Measurements from ENCODE around the gene LSM8. TPM values are rescaled to one million over a fixed set of nuclear protein-coding genes. Genes with fewer than 3 reads are reported as not detected.

Gene LSM8
- total RNA-seq, 3 donors from 2014 or later, result 23.3 to 26.0 (median 23.4) TPM

DNA sequence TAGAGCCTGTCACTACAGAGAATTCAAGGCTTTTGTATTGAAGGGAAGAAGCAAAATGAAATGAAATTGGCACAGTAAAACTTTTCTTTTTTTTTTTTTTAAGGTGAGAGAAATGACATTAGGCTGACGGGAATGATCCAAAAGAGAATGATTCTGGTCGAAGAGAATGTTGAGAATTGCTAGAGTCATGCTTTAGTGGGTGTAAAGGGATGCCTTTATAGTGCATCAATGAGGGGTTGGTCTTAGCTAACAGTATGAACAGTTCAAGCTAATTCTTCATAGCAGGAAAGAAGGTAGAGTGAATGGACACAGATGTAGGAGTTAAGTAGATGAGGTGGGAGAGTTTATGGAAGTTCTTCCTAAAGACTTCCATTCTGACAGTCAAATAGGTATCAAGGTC, 32.3 kb upstream of the LSM8 start:
- TF ChIP-seq, protein P1, sequence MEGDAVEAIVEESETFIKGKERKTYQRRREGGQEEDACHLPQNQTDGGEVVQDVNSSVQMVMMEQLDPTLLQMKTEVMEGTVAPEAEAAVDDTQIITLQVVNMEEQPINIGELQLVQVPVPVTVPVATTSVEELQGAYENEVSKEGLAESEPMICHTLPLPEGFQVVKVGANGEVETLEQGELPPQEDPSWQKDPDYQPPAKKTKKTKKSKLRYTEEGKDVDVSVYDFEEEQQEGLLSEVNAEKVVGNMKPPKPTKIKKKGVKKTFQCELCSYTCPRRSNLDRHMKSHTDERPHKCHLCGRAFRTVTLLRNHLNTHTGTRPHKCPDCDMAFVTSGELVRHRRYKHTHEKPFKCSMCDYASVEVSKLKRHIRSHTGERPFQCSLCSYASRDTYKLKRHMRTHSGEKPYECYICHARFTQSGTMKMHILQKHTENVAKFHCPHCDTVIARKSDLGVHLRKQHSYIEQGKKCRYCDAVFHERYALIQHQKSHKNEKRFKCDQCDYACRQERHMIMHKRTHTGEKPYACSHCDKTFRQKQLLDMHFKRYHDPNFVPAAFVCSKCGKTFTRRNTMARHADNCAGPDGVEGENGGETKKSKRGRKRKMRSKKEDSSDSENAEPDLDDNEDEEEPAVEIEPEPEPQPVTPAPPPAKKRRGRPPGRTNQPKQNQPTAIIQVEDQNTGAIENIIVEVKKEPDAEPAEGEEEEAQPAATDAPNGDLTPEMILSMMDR (IDR thresholded peaks at IDR 0.05), result no peak
- Histone ChIP-seq H3K4me1 (ENCODE audit: low read depth) (no peaks in the 10 kb centered on the region), H3K9me3 (no peaks in the 10 kb centered on the region), H3K4me3 (no peak overlapping the region), H3K36me3 (ENCODE audit: low read depth) (no peaks in the 10 kb centered on the region)
- intact Hi-C loops (cut with DNase I, micrococcal nuclease), result no loop called here
- DNase-seq (no peak), ATAC-seq (no peak)

DNA sequence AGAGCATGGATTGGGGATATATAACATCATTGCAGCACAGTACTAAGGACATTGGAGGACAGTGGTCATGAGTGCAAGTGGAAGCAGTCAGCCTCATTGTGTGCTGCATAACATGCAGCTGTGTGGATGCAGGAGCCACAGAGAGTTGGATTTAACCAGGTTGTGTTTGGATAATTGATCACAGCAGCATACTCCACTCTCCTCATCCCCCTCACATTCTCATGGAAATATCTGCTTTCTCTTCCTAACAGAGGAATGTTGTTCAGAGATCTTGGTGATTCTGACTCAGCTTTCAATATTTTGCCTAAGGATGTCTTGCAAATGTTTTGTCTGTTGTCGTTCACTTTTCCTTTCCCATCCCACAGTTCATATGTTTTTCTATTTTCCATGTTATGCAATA, 31.8 kb upstream of the LSM8 start:
- intact Hi-C loops (cut with DNase I, micrococcal nuclease), result no loop called here
- TF ChIP-seq, protein P1 (IDR thresholded peaks at IDR 0.05), result no peak
- Histone ChIP-seq H3K4me3 (no peak overlapping the region), H3K9me3 (no peaks in the 10 kb centered on the region), H3K36me3 (ENCODE audit: low read depth) (no peaks in the 10 kb centered on the region), H3K4me1 (ENCODE audit: low read depth) (no peaks in the 10 kb centered on the region)
- DNase-seq (no peak), ATAC-seq (no peak)

- Histone ChIP-seq H3K9me3 (no peaks in the 10 kb centered on the region), H3K4me1 (ENCODE audit: low read depth) (no peaks in the 10 kb centered on the region), H3K36me3 (ENCODE audit: low read depth) (no peaks in the 10 kb centered on the region), H3K4me3 (no peak overlapping the region)
- TF ChIP-seq, protein P1 (IDR thresholded peaks at IDR 0.05), result no peak
- ATAC-seq (no peak), DNase-seq (no peak)
- intact Hi-C loops (cut with DNase I, micrococcal nuclease), result no loop called here
These were observed 31.3 kb upstream of the LSM8 start for GRCh38 chr7:118152654-118153053.

DNA sequence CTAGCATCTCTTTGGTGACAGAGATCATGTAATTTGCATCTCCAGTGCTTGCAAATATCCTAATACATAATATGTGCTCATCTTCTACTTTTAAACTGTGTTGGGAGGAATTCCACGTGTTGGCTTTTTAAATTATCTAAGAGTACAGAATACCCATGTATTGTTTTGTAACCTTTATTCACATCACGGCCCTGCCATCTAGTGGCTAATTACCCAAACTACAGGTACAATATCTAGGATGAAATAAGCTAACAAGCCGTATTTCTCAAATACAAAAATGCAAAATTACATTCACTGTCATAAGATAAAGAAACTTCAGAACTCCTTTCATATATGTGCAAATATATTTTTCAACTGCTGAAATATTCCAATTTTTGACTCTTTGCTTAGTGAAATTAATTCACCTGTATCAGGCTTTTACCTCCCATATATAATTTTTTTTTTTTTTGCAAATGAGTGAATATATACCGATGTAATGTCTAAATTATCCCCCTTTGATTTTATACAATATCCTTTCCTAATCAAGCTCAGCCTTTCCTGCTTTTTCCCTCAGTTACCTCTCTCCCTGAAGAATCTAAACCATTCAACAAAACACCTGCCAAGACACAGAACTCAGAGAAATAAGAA, 30.3 kb upstream of the LSM8 start:
- Histone ChIP-seq H3K36me3 (ENCODE audit: low read depth) (no peaks in the 10 kb centered on the region), H3K9me3 (peaks cover 9% of the 10 kb centered on the region), H3K4me3 (no peak overlapping the region), H3K4me1 (ENCODE audit: low read depth) (no peaks in the 10 kb centered on the region)
- ATAC-seq (peak; percentile 67), DNase-seq (peak in 1 of 3 donors; percentile 76)
- intact Hi-C loops (cut with DNase I, micrococcal nuclease), result no loop called here
- TF ChIP-seq, protein P1 (IDR thresholded peaks at IDR 0.05), result peak; percentile 31

DNA sequence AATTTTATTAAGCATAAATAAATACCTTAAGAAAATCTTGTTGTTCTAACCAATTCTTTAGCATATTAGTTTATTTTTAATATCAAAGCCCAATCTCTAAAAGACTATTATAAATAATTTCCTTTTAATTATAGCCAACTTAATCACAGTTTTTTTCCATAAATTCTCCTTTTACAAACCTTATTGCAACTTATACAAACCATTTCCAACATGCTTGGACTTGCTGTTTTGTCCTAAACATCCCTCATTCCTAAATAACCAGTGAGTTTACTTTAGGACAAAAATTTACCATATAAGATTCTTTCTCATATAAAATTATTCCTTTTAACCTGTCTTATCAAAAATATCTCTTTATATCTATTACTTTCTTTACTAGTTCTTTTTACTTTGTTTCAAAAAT, 25.2 kb upstream of the LSM8 start:
- H3K36me3 ChIP-seq (ENCODE audit: low read depth), result no peaks in the 10 kb centered on the region
- peaks cover 9% of the 10 kb centered on the region for H3K9me3 ChIP-seq
- intact Hi-C loops (cut with DNase I, micrococcal nuclease), result no loop called here
- no peak overlapping the region for H3K4me3 ChIP-seq
- TF ChIP-seq, protein P1 (IDR thresholded peaks at IDR 0.05), result no peak
- DNase-seq (no peak), ATAC-seq (no peak)
- H3K4me1 ChIP-seq (ENCODE audit: low read depth), result no peaks in the 10 kb centered on the region

- intact Hi-C loops (cut with DNase I, micrococcal nuclease), result no loop called here
- TF ChIP-seq, protein P1 (IDR thresholded peaks at IDR 0.05), result no peak
- DNase-seq (no peak), ATAC-seq (no peak)
- Histone ChIP-seq H3K4me1 (ENCODE audit: low read depth) (no peaks in the 10 kb centered on the region), H3K9me3 (no peaks in the 10 kb centered on the region), H3K36me3 (ENCODE audit: low read depth) (no peaks in the 10 kb centered on the region), H3K4me3 (no peak overlapping the region)
These were observed 14.8 kb upstream of the LSM8 start for GRCh38 chr7:118169146-118169545.
